ENCODE measurements around the gene DNHD1. TPM values are rescaled to one million over a fixed set of nuclear protein-coding genes. Genes with fewer than 3 reads are reported as not detected.
A peak's percentile ranks its signal among the peaks of the same experiment; 100 is the strongest.

DNHD1 gene
- total and polyA plus RNA-seq, 2 of the 4 experiments (the other 2 are of a cell fraction): 1.8 to 3.6 TPM

DNA sequence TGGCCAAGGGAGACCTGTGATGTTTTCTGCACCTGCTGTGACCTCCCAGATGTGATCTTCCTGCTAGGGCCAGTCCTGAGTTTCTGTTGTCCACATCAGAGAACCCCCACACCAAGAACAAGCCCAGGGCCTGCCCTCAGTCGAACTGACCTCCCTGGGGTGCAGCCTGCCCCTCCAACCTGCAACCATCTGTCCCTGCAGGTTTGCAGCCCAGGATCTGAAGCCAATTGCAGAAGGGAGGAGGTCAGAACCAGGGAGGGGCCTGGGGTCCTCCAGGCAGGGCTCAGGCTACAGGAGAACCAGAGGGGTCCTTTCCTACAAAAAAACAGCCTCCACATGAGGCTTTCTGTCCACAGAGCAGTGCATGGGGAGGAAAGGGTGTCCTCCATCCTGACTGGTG is 24.1 kb upstream of the DNHD1 start:
- Histone ChIP-seq H3K9me3 (ENCODE audit: control insufficient read depth, insufficient read depth, low read length) (no peaks in the 10 kb centered on the region), H4K20me1 (ENCODE audit: insufficient read depth, low read length) (peaks cover 6% of the 10 kb centered on the region; the same call in 1 of the 2 replicates), H2BK15ac (ENCODE audit: low read depth, low read length) (no peak overlapping the region), H3K9me1 (ENCODE audit: insufficient read depth, low read length) (peaks cover 21% of the 10 kb centered on the region), H3K23ac (ENCODE audit: low read depth, low read length) (no peak overlapping the region), H2BK20ac (ENCODE audit: low read depth, low read length) (no peak overlapping the region), H2AFZ (replicated peaks; ENCODE audit: low read length, poor library complexity) (peak overlapping the region; percentile 29), H3K36me3 (ENCODE audit: control insufficient read depth, insufficient read depth, low read length) (peaks cover 15% of the 10 kb centered on the region), H3K4ac (ENCODE audit: low read depth, low read length) (peak overlapping the region; percentile 53; the same call in 1 of the 2 replicates), H3K4me1 (ENCODE audit: control insufficient read depth, insufficient read depth, low read length) (peaks cover 6% of the 10 kb centered on the region), H2BK5ac (ENCODE audit: low read depth, low read length, poor library complexity, severe bottlenecking) (no peak overlapping the region), H3K14ac (replicated peaks; ENCODE audit: low read depth, low read length) (peak overlapping the region; percentile 45; the same call in 1 of the 2 replicates), H3K27me3 (ENCODE audit: control insufficient read depth, insufficient read depth, low read length) (no peaks in the 10 kb centered on the region), H2AK9ac (replicated peaks; ENCODE audit: low read depth, low read length, poor library complexity) (peak overlapping the region; percentile 87), H3K4me3 (ENCODE audit: insufficient read depth, low read depth, low read length) (peak overlapping the region; percentile 99), H4K8ac (ENCODE audit: low read depth in 2 of 2, low read length in 2 of 2) (peak overlapping the region in 1 of 2 experiments; percentile 47; a peak in 1 of 4 replicates), H3K27ac (ENCODE audit: insufficient read depth, low read length) (no peak overlapping the region; the same call in 1 of the 2 replicates), H4K5ac (ENCODE audit: low read depth, low read length) (no peak overlapping the region), H3K9ac (ENCODE audit: low read depth, low read length) (peak overlapping the region; percentile 28; the same call in 1 of the 2 replicates), H2AK5ac (ENCODE audit: low read depth, low read length) (peak overlapping the region; percentile 54), H3K18ac (ENCODE audit: low read depth, low read length) (no peak overlapping the region), H3K4me2 (ENCODE audit: low read depth, low read length) (peak overlapping the region; percentile 89), H4K91ac (ENCODE audit: insufficient read depth, low read depth, low read length) (no peak overlapping the region), H3K79me1 (ENCODE audit: low read depth in 1 of 2, low read length in 2 of 2) (peaks cover 26 to 70% of the 10 kb centered on the region in 2 experiments), H3K56ac (ENCODE audit: extremely low read depth, insufficient read depth, low read length) (no peak overlapping the region), H2BK120ac (ENCODE audit: low read depth, low read length) (no peak overlapping the region)
- in situ Hi-C loops (cut with MboI; ENCODE audit: low sequenced_read_pairs) (no loop called here), dilution Hi-C loops (cut with HindIII; ENCODE audit: low sequenced_read_pairs, unreplicated experiment) (no loop called here), intact Hi-C loops (cut with micrococcal nuclease) (loop anchor here (1.0 kb wide), 1 partner anchor 151 kb away; no protein-coding TSS in a partner anchor)
- CTCF ChIA-PET: no interaction called here
- BruUV-seq (replicated peaks): no TSS peak
- WGBS, 2 experiments (ENCODE audit: extremely low coverage in 2 of 2, insufficient read length in 1 of 2): no CpG with 5 or more reads among the region's 1 CpG
- TF ChIP-seq, protein P1, sequence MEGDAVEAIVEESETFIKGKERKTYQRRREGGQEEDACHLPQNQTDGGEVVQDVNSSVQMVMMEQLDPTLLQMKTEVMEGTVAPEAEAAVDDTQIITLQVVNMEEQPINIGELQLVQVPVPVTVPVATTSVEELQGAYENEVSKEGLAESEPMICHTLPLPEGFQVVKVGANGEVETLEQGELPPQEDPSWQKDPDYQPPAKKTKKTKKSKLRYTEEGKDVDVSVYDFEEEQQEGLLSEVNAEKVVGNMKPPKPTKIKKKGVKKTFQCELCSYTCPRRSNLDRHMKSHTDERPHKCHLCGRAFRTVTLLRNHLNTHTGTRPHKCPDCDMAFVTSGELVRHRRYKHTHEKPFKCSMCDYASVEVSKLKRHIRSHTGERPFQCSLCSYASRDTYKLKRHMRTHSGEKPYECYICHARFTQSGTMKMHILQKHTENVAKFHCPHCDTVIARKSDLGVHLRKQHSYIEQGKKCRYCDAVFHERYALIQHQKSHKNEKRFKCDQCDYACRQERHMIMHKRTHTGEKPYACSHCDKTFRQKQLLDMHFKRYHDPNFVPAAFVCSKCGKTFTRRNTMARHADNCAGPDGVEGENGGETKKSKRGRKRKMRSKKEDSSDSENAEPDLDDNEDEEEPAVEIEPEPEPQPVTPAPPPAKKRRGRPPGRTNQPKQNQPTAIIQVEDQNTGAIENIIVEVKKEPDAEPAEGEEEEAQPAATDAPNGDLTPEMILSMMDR (conservative IDR thresholded peaks at IDR 0.05; ENCODE audit: low read depth, low read length): no peak
- POLR2A ChIA-PET (ENCODE audit: unreplicated experiment): no interaction called here
- DNase-seq (no peak), ATAC-seq (ENCODE audit: low read depth) (no peak)
